Stimulated activated CD8-positive, alpha-beta memory T cell treated with anti-CD3 and anti-CD28 coated beads, Interleukin-7, amount 100 ng/mL, for 1 hour (primary cell): ENCODE data around the gene NDP.
"Not testable (repeated sequence)": the region's sequence is repeated elsewhere in the genome, so short reads cannot be mapped to it uniquely, and the experiment has no call there.

Source experiments
- DNase-seq, 2 donors: peaks; one replicate each; pipeline ENCODE4 v3.0.0-alpha.2; 2020; ENCODE audit warnings: low read depth in 2 of 2

The NDP gene

DNA sequence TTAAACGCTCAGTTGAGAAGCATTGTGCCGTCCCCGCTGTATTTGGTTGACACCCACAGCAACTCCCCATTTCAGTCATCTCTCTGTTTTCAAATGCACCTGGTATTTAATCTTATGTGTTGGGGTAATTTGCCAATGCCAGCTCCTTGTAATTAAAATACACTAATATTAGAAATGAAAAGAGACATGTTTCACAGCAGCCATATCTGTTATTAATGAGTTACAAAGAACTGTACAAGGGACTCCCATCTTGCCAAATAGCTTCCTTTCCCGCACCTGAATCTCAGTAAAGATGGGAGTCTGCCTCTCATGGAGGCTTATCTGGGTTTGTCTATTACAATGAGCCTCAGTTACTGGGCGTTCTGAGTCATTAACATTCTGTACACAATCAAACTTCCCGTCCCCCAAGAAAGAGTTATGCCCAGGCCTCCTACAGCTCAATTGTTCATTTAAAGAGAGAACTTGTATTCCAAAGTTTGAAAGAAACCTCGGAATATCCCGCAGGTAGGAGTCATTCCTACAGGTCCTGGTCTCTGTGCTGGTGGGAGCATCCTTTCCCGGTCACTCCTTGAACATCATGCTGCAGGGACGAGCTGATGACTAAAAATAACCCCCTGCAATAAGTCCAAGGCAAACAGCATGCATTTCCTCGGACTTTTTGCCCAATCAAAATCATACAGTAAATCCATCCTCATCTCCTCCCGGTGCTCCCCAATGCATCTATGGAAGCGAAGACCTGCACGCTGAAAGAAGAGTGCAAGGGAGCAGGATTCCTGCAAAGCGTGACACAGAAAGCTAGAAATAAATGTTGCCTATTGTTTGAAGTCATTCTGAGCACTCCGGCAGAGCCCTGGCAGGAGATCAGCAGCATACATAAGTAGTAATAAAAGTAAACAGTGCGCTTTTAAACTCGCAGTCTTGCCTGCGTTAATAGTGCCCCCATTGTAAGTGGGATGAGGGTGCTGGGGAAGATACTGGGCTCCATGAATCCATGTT, 926 bp downstream of the NDP start:
- DNase-seq: no peak

- DNase-seq: no peak
Measured at GRCh38 chrX:43970528-43970927, 2.7 kb downstream of the NDP start.

- no peak for DNase-seq
Measured at GRCh38 chrX:43969504-43970501, 3.4 kb downstream of the NDP start.

DNA sequence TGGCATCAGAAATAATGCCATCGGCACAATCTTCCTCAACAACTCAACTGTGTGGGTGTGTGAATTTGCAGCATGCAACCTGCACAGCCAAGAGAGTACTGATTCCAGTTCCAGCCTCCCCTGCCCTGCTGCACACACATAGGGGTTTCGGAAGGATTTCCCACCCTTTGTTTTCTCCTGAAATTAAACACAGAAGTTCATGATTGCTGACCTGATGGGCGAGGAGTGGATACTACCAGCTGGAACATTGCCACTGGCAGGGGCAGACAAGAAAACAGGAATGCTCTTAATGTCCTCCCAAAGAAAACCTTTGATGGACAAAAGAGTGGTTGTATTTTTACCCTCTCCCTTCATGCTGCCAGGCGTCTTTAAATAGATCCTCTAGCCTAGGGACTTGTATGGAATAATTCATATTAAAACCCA, 4.8 kb downstream of the NDP start:
- no peak for DNase-seq

- no peak for DNase-seq
Measured at GRCh38 chrX:43964936-43965335, 8.3 kb downstream of the NDP start.

DNA sequence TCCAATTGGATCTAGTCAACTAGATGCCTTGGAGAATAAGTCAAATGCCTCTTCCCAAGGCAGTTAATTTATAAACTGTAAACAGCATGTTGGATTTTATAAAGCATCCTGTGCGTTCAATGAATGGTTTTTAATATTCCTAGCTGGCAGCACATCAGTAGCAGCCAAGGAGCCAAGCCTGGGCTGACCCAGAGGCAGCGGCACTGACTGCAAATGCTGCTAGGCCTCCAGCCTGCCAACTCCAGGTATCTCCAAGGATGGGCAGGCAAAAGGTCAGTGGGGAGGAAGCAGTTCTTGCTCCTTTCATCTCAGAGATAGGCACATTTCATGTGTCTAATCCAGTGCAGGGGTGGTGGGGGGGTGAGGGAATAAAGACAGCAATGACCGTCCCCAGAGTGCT, 9.5 kb downstream of the NDP start:
- DNase-seq: no peak

GRCh38 chrX:43962636-43963035, 10.6 kb downstream of the NDP start:
- DNase-seq: no peak

GRCh38 chrX:43961699-43962098, 11.5 kb downstream of the NDP start:
- no peak for DNase-seq

DNA sequence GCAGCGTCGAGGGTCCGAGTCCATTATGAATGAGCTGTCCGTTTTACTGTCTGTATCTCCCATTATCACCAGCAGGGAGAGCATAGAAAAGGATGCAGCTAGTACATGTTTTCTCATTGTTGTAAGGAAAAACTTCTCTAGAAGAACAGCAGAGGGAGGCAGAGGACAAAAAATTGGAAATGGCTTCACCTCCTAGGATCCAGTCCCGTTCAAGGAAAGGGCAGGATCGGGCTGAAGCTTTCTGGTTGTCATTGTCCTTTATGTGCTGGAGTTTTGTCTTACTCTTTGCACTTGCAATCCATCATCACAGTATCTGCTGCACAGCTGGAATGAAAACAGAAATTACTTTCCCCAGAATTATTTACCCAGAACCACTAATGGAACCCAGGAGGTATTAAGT, 14.7 kb downstream of the NDP start:
- no peak for DNase-seq

DNA sequence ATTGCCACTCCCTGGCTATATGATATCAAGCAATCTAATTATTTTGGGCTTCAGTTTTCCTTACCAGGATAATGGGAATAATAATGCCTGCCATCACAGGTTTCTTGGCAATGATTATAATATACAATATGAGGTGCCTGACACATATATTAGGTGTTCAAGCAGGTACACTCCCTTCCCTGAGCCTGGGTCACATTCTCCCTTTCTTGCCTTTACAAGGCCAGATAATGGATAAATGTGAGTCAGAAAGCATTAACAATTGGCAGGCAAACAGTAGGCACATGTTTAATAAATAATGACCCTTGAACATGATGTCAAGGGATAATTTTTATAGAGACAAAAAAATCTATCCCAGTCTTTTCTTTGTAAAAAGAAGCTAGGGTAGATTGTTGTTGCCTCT, 17.2 kb downstream of the NDP start:
- DNase-seq: no peak

DNA sequence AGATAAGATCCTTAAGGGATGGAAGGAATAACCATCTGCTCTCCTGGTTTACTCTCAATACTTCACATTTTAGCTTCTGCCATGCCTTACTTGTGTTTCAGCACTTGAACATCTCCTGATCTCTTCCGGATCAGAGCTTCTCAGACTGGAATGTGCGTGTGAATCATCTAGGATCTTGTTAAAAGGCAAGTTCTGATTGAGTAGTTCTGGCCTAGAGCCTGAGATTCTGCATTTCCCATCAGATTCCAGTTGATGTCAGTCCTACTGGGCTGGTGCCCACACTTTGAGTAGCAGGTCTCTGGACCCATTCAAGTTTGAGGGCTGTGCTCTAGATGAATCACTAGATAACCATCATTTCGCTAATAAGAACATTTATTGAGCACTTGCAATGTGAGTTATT, 20.0 kb downstream of the NDP start:
- DNase-seq: no peak

DNA sequence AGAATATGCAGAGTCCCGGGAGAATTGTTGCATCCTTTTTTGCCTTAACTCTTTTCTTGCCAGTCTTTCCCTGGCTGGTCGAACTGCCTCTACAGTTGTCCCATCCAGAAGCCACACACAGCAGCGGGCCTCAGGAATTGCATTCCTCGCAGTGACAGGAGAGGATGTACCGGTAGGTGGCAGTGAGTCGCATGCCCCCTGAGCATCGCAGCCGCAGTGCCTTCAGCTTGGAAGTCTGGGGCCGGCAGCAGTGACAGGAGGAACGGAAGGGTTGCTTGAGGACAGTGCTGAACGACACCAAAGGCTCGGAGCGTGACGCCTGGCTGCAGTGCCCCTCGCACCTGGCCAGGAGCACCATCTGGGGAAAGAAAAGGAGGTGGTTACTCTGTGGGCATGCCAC, 23.5 kb downstream of the NDP start:
- DNase-seq: peak in 1 of 2 donors; percentile 1

GRCh38 chrX:43940816-43941474, 32.2 kb downstream of the NDP start:
- DNase-seq: no peak

- no peak for DNase-seq
Measured at GRCh38 chrX:43939187-43939926, 33.8 kb downstream of the NDP start.

- DNase-seq: not testable (repeated sequence)
Measured at GRCh38 chrX:43922032-43922431, 51.2 kb downstream of the NDP start.

- not testable (repeated sequence) for DNase-seq
Measured at GRCh38 chrX:43910772-43911171, 62.4 kb downstream of the NDP start.

- no peak for DNase-seq
Measured at GRCh38 chrX:43910012-43910411, 63.2 kb downstream of the NDP start.

GRCh38 chrX:43909141-43909540, 64.0 kb downstream of the NDP start:
- no peak for DNase-seq

DNA sequence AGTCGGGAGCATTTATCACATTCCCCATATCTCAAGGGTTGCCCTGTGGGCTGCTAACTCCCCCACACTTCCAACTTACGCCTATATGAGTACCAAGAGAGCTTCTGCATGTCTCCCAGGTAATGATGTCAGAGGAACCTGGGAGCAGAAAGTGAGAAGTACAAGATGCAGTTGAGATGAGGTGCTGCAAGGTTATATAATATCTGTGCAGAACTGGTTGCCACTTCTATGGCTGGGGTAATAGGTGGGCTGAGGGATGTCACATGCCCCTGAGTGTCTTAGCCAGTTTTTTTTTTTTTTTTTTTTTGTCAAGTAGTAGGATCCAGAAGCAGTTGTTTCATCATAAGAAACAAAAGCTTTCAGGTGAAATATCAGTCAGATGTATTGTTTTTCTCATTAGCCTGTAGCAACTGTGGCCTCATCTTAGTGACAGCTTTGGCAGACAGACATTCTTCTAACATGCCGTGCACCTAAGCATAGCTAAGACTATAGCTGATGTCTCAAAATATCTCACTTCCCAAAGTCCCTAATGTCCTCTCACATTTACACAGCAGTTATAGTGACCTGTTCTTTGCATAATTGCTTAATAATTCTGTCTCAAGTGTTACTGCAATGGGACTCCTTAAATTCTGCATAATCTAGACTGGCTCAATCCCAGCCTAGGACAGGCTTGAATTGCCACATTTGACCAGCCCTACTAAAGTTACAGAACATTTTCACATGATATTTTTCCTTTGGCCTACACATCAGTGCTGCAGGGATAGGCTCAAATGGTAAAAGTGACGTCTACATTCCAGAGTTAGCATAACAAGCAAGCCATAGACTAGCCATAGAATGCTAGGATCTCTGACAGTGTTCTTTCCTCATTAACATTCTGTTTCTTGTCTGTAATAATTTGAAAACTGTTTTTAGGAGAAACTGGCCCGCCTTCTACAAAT, 73.0 kb downstream of the NDP start:
- DNase-seq: no peak
